Prostate gland (tissue), 2 donors: Measurements from ENCODE around the gene STAC2. TPM values are rescaled to one million over a fixed set of nuclear protein-coding genes. Genes with fewer than 3 reads are reported as not detected.
"Not testable (repeated sequence)": the region's sequence is repeated elsewhere in the genome, so short reads cannot be mapped to it uniquely, and the experiment has no call there.

Experiments
- DNase-seq: peaks from one replicate; pipeline ENCODE4 v3.0.0-alpha.2; 2019; ENCODE audit warnings: low spot score
- H3K27ac ChIP-seq, 2 donors: fragments of 200-600 bp; sonication (generic); 2 replicates each; pipeline ENCODE4 v1.5.1; 2017 to 2019
- H3K27me3 ChIP-seq: fragments of 200-600 bp; sonication (generic); replicated peaks from 2 replicates; pipeline ENCODE4 v1.5.1; 2019; ENCODE audit not compliant: insufficient read depth
- H3K36me3 ChIP-seq, 2 donors: fragments of 200-600 bp; sonication (generic); 1 replicate in 1 of 2; 2 replicates in 1 of 2; pipeline versions ENCODE4 v1.5.1 to v1.8.1; 2017 to 2019
- H3K4me1 ChIP-seq: fragments of 200-600 bp; sonication (generic); replicated peaks from 2 replicates; pipeline ENCODE4 v1.5.1; 2019
- H3K4me3 ChIP-seq, 2 donors: fragments of 200-600 bp; sonication (generic); 2 replicates each; pipeline ENCODE4 v1.5.1; 2017 to 2019
- H3K9me3 ChIP-seq: fragments of 200-600 bp; sonication (generic); 2 replicates; pipeline ENCODE4 v1.5.1; 2017
- POLR2A ChIP-seq: fragments of 450-650 bp; IDR thresholded peaks from one replicate; pipeline ENCODE4 v1.6.1; 2016; ENCODE audit warnings: antibody characterized with exemption, mild to moderate bottlenecking
- POLR2AphosphoS5 ChIP-seq: sonication (generic); formaldehyde crosslinking; IDR thresholded peaks from one replicate; pipeline ENCODE4 v1.6.1; 2017; ENCODE audit warnings: antibody characterized with exemption
- WGBS: methylation state at CpG from one replicate; pipeline ENCODE4 v1.1.5; 2018; 5-methylcytosine and 5-hydroxymethylcytosine counted together
- intact Hi-C: fragments of 100-400 bp; cut with DNase I; formaldehyde crosslinking; loops from one replicate; pipeline ENCODE4 v1.14.2; 2022
- total RNA-seq, 2 donors: library from RNA; depleted of rRNA; stranded (reverse); fragments of >200 nt; gene quantifications; one replicate each; pipeline ENCODE4 v1.1.0, GENCODE V29; 2016
- TF ChIP-seq, protein P1 (sequence below), 4 experiments: fragments of 200-600 bp in 2 of 4; fragments of 450-650 bp in 2 of 4; sonication (generic) in 2 of 4; IDR thresholded peaks; 1 replicate in 3 of 4; 2 replicates in 1 of 4; pipeline ENCODE4 v1.5.1; 2016 to 2019; ENCODE audit warnings: antibody characterized with exemption in 4 of 4, mild to moderate bottlenecking in 2 of 4, moderate library complexity in 2 of 4

Gene STAC2
- total RNA-seq, 2 donors from 2014 or later = 3.9 to 4.8 TPM

DNA sequence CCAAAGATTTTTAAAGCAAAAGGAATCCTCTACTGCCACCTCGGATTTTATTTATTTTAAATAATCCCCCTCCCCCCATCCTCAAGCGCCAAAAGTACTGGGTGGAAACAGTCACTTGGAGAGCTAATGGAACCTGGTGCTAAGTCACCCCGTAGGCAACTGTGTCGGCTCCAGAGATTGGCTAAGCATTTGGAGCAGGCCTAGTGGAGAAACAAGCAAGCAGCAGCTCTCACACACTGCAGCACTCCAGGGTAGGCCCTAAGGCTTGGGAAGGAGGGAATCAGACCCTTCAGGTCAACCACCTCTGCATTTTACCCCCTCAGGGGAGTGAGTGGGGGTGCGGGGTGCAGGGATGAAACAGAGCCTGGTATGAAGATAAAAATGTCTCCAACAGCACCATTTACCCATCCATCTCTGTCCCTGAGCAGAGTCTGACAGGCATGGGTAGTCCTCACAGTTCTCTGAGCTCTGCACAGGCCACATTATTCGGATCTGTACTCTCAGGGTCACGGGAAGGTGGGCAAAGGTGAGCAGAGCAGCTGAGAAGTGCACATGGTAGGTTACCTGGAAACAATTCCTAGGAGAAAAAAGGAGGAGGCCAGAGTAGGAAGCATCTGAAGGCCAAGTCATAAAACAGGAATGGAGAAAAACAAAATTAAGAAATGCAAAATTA, 27.2 kb upstream of the STAC2 start:
- Histone ChIP-seq H3K27ac (no peak overlapping the region), H3K4me3 (no peak overlapping the region), H3K27me3 (no peaks in the 10 kb centered on the region), H3K36me3 (peaks cover 0 to 7% of the 10 kb centered on the region in 2 donors), H3K9me3 (no peaks in the 10 kb centered on the region), H3K4me1 (no peaks in the 10 kb centered on the region)
- WGBS = 71% methylated on average over 7 of the region's 7 CpGs
- no peak for DNase-seq
- TF ChIP-seq POLR2A (no peak), POLR2AphosphoS5 (no peak)
- TF ChIP-seq, protein P1, sequence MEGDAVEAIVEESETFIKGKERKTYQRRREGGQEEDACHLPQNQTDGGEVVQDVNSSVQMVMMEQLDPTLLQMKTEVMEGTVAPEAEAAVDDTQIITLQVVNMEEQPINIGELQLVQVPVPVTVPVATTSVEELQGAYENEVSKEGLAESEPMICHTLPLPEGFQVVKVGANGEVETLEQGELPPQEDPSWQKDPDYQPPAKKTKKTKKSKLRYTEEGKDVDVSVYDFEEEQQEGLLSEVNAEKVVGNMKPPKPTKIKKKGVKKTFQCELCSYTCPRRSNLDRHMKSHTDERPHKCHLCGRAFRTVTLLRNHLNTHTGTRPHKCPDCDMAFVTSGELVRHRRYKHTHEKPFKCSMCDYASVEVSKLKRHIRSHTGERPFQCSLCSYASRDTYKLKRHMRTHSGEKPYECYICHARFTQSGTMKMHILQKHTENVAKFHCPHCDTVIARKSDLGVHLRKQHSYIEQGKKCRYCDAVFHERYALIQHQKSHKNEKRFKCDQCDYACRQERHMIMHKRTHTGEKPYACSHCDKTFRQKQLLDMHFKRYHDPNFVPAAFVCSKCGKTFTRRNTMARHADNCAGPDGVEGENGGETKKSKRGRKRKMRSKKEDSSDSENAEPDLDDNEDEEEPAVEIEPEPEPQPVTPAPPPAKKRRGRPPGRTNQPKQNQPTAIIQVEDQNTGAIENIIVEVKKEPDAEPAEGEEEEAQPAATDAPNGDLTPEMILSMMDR (IDR thresholded peaks at IDR 0.05) = no peak
- intact Hi-C loops = no loop called here

DNA sequence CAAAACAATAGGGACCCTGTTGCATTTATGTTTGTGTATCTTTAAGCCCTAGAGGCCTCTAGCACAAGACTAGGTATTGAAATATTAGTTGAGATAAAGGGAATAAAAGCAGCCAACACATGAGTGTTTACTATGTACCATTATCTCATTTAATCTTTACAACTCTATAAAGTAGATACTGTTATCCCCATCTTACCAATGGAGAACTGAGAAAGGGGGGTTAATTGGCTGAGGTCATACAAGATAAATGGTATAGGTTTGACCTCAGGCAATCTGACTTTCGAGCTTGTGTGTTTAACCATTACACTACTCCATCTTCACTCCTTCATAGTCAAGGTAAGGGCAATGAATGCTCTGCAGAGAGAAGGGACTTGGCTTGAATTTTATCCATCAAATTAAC, 26.3 kb upstream of the STAC2 start:
- Histone ChIP-seq H3K4me1 (no peaks in the 10 kb centered on the region), H3K27ac (no peak overlapping the region), H3K27me3 (no peaks in the 10 kb centered on the region), H3K4me3 (no peak overlapping the region), H3K9me3 (no peaks in the 10 kb centered on the region), H3K36me3 (peaks cover 0 to 7% of the 10 kb centered on the region in 2 donors)
- TF ChIP-seq, protein P1 (IDR thresholded peaks at IDR 0.05) = no peak
- intact Hi-C loops = no loop called here
- 28% methylated on average over 1 of the region's 1 CpG for WGBS
- no peak for DNase-seq

DNA sequence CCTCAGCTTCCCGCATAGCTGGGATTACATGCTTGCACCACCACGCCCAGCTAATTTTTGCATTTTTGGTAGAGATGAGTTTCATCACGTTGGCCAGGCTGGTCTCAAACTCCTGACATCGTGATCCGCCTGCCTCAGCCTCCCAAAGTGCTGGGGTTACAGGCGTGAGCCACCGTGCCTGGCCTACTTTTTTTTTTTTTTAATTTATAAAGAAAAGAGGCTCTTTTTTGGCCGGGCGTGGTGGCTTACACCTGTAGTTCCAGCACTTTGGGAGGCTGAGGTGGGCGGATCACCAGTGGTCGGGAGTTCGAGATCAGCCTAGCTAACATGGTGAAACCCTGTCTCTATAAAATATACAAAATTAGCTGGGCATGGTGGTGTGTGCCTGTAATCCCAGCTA, 24.3 kb upstream of the STAC2 start:
- H3K9me3 ChIP-seq, intact Hi-C loops, H3K4me1 ChIP-seq, H3K27ac ChIP-seq, DNase-seq, H3K27me3 ChIP-seq, H3K4me3 ChIP-seq, H3K36me3 ChIP-seq: not testable (repeated sequence)
- WGBS = 97% methylated on average over 12 of the region's 12 CpGs

DNA sequence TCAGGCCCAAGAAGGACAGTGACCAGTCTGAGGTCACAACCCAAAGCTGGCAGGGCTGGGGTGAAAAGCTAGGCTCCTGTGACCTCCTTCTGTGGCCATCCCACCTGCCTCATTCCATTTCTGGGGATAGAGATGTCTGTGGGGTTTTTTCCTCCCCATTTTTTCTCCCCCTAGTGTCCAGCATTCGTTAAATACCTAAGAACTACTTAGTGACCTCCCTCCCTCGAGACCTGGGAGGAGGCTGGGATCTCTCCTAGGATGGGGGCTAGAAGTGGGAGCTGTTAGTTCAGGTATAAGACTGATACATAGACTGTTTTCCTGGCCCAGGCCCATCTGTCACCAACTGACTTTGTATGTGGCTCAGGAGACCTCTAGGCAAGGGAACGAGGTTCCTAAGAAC, 20.5 kb upstream of the STAC2 start:
- no peaks in the 10 kb centered on the region for H3K36me3 ChIP-seq
- no peak for DNase-seq
- no peak for TF ChIP-seq POLR2A
- TF ChIP-seq, protein P1 (IDR thresholded peaks at IDR 0.05) = no peak
- TF ChIP-seq POLR2AphosphoS5 = no peak
- no peaks in the 10 kb centered on the region for H3K9me3 ChIP-seq
- intact Hi-C loops = no loop called here
- H3K4me1 ChIP-seq = no peaks in the 10 kb centered on the region
- H3K4me3 ChIP-seq = no peak overlapping the region
- H3K27me3 ChIP-seq = no peaks in the 10 kb centered on the region
- no peak overlapping the region for H3K27ac ChIP-seq
- 55% methylated on average over 3 of the region's 3 CpGs for WGBS

DNA sequence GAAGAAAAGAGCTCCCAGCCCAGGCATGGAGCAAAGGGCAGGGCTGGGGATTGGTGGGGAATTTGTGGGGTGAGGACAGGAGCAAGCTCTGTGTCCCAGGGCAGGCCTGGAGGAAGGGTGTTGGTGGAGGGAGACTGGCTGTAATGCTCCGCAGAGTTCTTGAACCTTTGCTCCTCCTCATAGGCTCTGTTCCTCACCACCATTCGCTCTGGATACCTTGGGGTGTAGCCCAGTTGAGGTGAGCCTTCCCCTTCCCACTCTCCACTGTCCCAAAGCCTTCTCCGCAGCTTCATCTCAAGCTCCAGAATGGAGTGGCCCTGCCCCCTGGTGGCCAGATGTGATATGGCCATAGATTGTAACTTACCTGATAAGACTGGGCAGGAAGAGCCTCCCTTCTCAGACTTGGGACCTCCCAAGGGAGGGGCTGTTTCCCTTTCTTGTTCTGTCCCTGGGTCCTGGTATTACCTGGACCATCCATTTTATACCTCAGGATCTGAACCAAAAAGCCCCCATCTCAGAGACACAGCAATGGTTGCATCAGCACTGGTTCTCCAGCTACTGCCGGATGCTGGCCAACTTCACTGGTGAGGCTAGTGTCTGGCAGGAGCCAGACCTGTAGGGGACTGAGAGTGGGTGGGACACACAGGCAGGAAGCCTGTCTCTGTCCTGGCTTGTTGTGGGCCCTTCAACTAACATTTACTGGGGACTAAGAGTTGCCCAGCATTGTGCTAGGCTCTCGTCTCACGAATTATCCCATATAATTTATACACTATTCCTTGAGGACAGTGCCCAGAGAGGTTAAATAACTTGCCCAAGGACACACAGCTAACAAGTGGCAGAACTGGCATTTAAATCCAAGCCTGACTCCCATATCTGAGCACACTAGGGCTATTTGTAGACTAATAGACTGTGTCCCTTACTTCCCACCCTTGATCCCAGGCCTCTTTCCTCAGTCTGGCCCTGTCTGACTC, 19.1 kb upstream of the STAC2 start:
- intact Hi-C loops = loop anchor here (5.0 kb wide), 1 partner anchor 38 kb away; no protein-coding TSS in a partner anchor
- Histone ChIP-seq H3K4me3 (no peak overlapping the region), H3K4me1 (no peaks in the 10 kb centered on the region), H3K27me3 (no peaks in the 10 kb centered on the region), H3K36me3 (no peaks in the 10 kb centered on the region), H3K9me3 (no peaks in the 10 kb centered on the region), H3K27ac (no peak overlapping the region)
- no peak for TF ChIP-seq POLR2A
- TF ChIP-seq POLR2AphosphoS5 = peak; percentile 70
- TF ChIP-seq, protein P1 (IDR thresholded peaks at IDR 0.05) = peak; percentile 89 to 94 (median 92)
- DNase-seq = peak; percentile 86
- WGBS = 25% methylated on average over 6 of the region's 6 CpGs
